Measurements from ENCODE around the gene CZIB.
"Not testable (repeated sequence)": the region's sequence is repeated elsewhere in the genome, so short reads cannot be mapped to it uniquely, and the experiment has no call there.

The CZIB gene

DNA sequence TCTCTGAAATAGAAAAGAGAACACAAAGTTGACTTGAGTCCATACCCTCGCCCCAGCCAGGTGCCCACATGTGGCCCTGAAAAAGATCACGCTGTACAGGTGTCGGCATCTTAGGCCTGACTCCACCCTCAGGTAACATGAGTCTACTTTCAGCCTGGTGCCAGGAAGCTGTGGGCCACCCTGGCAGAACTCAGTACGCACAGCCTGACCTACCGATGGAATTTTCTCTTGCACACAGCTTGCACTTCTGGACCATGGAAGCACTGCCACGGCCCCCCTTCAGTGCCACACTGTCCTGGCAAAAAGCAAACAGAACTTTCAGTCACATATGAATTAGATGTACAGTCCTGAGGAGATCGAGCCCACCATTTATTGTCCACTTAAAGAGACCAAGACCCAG is 2.2 kb downstream of the CZIB start:
- ChIA-PET CTCF (interaction anchor here (1.1 kb wide), 1 partner anchor 15 kb away, joined by 3 read pairs; no protein-coding TSS in a partner anchor), POLR2A (no interaction called here)

DNA sequence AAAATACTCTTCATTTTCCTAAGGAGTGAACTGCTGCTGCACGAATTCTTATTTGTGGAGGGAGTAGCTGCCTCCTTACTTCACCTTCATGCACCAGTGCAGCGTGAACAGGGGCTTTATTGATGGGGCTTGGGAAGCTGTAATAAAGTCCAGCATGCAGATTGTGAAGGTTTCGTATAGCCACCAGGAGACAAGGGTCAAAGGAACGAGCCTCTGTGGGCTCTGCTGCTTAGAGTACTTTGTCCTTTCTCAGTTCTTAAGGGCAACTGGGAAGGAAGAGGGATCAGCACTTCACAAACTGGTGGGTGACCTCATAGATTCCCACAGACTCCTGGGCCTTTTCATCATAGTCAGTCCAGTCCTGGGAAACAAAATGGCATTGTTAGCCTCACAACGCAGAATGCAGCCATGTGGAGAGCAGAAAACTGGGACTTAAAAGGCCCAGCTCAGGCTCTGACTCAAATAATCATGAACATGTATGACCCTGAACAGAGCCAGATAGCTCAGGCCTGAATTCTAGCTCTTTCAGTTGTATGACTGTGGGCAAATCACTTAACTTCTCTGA is 6.0 kb downstream of the CZIB start:
- ChIA-PET CTCF (interaction anchor here (0.6 to 2.4 kb wide), 2 partner anchors 13 to 1390 kb away, joined by 3 to 8 read pairs; no protein-coding TSS in a partner anchor), POLR2A (no interaction called here)
- DNase-seq (ENCODE audit: extremely low spot score), result no peak
- TF ChIP-seq, protein P1, sequence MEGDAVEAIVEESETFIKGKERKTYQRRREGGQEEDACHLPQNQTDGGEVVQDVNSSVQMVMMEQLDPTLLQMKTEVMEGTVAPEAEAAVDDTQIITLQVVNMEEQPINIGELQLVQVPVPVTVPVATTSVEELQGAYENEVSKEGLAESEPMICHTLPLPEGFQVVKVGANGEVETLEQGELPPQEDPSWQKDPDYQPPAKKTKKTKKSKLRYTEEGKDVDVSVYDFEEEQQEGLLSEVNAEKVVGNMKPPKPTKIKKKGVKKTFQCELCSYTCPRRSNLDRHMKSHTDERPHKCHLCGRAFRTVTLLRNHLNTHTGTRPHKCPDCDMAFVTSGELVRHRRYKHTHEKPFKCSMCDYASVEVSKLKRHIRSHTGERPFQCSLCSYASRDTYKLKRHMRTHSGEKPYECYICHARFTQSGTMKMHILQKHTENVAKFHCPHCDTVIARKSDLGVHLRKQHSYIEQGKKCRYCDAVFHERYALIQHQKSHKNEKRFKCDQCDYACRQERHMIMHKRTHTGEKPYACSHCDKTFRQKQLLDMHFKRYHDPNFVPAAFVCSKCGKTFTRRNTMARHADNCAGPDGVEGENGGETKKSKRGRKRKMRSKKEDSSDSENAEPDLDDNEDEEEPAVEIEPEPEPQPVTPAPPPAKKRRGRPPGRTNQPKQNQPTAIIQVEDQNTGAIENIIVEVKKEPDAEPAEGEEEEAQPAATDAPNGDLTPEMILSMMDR (IDR thresholded peaks at IDR 0.05; ENCODE audit: control extremely low read depth, extremely low read depth, low read depth, missing control alignments), result no peak

More for the DNA sequence above, 2.2 kb downstream of the CZIB start:
- TF ChIP-seq, protein P1 (IDR thresholded peaks at IDR 0.05; ENCODE audit: control extremely low read depth, extremely low read depth, low read depth, missing control alignments), result no peak
- DNase-seq (ENCODE audit: extremely low spot score), result no peak

DNA sequence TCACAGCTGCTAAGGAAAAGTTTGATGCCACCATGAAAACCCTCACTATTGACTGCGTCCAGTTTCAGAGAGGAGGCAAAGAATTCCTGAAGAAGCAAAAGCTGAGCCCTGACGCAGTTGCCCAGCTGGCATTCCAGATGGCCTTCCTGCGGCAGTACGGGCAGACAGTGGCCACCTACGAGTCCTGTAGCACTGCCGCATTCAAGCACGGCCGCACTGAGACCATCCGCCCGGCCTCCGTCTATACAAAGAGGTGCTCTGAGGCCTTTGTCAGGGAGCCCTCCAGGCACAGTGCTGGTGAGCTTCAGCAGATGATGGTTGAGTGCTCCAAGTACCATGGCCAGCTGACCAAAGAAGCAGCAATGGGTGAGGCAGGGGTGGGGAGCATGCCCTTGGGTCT is 9.5 kb downstream of the CZIB start:
- POLR2A ChIA-PET, result no interaction called here
- no peak for DNase-seq (ENCODE audit: extremely low spot score)
- CTCF ChIA-PET, result interaction anchor here (1.2 kb wide), 1 partner anchor 9 kb away, joined by 3 read pairs; no protein-coding TSS in a partner anchor
- TF ChIP-seq, protein P1 (IDR thresholded peaks at IDR 0.05; ENCODE audit: control extremely low read depth, extremely low read depth, low read depth, missing control alignments), result no peak

DNA sequence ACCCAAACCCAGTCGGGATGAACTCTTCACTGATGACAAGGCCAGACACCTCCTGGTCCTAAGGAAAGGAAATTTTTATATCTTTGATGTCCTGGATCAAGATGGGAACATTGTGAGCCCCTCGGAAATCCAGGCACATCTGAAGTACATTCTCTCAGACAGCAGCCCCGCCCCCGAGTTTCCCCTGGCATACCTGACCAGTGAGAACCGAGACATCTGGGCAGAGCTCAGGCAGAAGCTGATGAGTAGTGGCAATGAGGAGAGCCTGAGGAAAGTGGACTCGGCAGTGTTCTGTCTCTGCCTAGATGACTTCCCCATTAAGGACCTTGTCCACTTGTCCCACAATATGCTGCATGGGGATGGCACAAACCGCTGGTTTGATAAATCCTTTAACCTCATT is 10.1 kb downstream of the CZIB start:
- POLR2A ChIA-PET, result no interaction called here
- CTCF ChIA-PET, result interaction anchor here (1.2 kb wide), 1 partner anchor 9 kb away, joined by 3 read pairs; no protein-coding TSS in a partner anchor
- no peak for DNase-seq (ENCODE audit: extremely low spot score)
- TF ChIP-seq, protein P1 (IDR thresholded peaks at IDR 0.05; ENCODE audit: control extremely low read depth, extremely low read depth, low read depth, missing control alignments), result no peak

DNA sequence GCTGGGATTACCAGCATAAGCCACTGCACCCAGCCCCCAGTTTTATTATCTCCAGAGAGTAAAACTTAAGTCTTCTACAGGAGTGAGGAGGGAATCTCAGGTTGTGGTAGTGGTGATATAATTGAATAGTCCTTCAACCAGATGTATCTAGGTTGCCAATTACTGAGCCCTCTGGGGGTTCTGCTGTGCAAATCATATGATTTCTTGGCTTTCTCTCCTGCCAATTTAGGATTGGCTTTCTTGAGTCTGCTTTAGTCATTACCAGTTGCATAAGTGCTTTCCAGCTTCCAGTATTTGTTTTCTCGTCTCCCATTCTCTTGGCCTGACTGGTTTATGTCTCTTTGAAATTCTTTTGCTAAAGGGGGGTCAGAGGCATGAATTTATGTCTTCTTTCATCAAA is 12.7 kb downstream of the CZIB start:
- no peak for DNase-seq (ENCODE audit: extremely low spot score)
- CTCF ChIA-PET, result no interaction called here
- POLR2A ChIA-PET, result no interaction called here
- TF ChIP-seq, protein P1 (IDR thresholded peaks at IDR 0.05; ENCODE audit: control extremely low read depth, extremely low read depth, low read depth, missing control alignments), result no peak

DNA sequence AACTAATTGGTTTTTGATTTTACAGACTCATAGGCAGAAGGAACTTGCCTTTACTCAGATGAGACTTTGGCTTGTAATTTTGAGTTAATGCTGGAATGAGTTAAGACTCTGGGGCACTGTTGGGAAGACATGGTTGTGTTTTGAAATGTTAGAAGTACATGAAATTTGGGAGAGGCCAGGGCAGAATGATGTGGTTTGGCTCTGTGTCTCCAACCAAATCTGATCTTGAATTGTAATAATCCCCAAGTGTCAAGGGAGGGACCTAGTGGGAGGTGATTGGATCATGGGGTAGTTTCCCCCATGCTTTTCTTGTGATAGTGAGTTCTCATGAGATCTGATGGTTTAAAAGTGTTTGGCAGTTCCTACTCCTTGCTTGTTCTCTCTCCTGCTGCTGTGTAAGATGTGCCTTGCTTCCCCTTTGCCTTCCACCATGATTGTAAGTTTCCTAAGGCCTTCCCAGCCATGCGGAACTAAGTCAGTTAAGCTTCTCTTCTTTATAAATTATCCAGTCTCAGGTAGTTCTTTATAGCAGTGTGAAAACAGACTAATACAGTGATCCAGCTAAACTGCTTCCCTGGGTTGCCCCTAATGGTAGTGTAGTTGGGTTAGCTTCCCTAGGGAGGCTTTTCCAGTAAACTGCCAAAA is 13.6 kb downstream of the CZIB start:
- TF ChIP-seq, protein P1 (IDR thresholded peaks at IDR 0.05; ENCODE audit: control extremely low read depth, extremely low read depth, low read depth, missing control alignments), result no peak
- DNase-seq (ENCODE audit: extremely low spot score), result no peak
- CTCF ChIA-PET, result no interaction called here
- POLR2A ChIA-PET, result no interaction called here

DNA sequence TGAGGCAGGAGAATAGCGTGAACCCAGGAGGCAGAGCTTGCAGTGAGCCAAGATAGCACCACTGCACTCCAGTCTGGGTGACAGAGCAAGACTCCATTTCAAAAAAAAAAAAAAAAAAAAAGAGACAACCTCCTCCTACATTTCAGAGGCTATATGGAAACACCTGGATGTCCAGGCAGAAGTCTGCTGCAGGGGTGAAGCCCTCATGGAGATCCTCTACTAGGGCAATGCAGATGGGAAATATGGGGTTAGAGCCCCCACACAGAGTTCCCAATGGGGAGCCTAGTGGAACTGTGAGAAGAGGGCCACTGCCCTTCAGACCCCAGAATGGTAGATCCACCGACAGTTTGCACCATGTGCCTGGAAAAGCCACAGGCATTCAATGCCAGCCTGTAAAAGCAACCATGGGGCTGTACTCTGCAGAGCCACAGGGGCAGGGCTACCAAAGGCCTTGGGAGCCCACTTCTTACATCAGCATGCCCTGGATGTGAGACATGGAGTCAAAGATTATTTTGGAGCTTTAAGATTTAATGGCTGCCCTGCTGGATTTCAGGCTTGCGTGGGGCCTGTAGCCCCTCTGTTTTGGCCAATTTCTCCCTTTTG is 14.2 kb downstream of the CZIB start:
- CTCF ChIA-PET; DNase-seq (ENCODE audit: extremely low spot score); POLR2A ChIA-PET: not testable (repeated sequence)

DNA sequence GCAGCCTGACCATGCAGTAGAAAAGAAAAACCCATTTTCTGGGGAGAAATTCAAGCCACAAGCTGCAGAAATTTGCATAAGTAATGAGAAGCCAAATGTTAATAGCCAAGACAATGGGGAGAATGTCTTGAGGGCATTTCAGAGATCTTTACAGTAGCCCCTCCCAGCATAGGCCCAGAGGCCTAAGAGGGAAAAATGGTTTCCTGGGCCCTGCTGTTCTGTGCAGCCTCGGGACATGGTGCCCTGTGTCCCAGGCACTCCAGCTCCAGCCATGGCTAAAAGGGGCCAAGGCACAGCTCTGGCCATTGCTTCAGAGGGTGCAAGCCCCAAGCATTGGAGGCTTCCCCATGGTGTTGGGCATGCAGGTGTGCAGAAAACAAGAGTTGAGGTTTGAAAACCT is 14.9 kb downstream of the CZIB start:
- POLR2A ChIA-PET; DNase-seq (ENCODE audit: extremely low spot score); CTCF ChIA-PET: not testable (repeated sequence)

Measured in GM10248 (cell line).